Activated gamma-delta T cell treated with anti-CD3 and anti-CD28 coated beads, Interleukin-2, amount 50 U/mL, for 16 hours (primary cell): ENCODE measurements around the gene TPM1.
"Not testable (repeated sequence)": the region's sequence is repeated elsewhere in the genome, so short reads cannot be mapped to it uniquely, and the experiment has no call there.

Experiments
- DNase-seq: peaks from one replicate; pipeline ENCODE4 v3.0.0-alpha.2; 2020; ENCODE audit warnings: low read depth

The TPM1 gene

GRCh38 chr15:63075984-63076713 lies 33.6 kb downstream of the TPM1 start:
- DNase-seq, result no peak

DNA sequence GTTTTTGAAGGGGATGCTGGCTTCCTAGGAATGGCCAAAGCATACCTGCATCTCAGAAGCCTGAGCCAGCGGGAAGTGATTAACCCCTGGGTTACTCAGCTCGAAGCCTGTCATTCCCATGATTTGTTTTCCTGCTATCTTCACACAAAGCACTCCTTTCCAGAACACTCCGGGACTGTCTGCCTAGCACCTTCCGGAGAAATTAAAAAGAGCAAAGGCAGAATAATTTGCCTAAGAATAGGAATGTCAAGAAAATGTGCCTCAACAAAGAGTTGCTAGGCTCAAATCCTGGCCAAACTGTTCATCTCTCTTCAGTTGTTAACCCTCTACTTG lies 34.1 kb downstream of the TPM1 start:
- no peak for DNase-seq

GRCh38 chr15:63077952-63078351 lies 35.4 kb downstream of the TPM1 start:
- DNase-seq, result no peak

DNA sequence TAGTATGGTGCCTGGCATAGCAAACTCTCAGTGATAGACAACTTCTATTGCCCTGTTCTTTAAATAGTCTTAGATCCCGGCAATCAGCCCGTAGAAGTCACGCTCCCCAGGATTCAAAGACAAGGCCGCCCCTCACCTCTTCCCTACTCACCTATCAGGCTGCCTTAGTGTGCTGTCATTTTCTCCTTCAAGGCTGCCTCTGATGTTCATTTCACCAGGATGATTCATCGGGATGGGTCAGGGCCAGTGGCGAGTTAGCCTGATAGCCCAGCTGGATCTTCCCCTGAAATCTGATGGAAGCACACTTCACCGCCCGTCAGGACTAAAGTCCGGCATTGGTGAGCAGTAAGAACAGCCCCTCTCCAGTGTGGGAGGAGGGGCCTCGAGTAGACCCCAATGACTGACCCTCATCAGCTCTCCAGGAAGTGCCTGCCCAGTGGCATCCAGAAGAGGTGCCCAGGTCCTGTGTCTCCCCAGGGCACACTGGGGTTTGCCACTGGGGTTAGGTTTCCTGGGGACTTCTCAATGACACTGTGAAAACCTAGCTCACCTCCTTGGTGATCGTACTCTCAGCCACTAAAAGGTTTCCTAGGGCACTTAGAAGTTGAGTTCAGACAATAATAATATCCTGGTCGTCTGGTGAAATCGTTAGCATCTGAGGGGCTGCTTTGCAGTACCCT lies 37.5 kb downstream of the TPM1 start:
- no peak for DNase-seq

DNA sequence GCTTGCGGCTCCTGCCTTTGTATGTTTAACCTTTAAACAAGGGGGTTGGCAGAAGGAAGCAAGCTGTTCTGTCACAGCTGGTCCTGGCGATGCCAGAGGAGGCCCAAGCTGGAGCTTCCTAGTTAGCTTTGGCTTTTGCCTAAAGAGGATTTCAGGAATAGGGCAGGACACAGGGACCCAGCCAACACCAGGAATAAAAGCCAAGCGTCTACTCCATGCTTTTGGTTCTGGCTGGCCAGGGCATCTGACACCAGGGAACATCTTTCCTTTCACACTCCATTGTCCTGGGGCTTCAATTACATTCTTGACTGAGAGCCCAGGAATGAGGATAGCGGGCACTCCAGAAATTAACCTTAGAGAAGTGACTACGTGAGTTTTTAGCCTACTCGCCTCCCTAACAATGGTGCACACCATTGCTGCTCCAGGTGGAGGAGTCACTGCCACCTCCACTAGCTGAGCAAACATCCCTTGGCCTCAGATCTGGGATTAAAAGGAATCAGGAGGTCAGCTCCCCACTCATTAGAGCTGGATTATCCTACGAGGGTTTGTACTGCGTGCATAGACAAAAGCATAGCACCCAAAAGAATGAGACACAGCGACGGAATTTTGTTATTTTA lies 38.2 kb downstream of the TPM1 start:
- no peak for DNase-seq

GRCh38 chr15:63082366-63082765 lies 39.8 kb downstream of the TPM1 start:
- no peak for DNase-seq

DNA sequence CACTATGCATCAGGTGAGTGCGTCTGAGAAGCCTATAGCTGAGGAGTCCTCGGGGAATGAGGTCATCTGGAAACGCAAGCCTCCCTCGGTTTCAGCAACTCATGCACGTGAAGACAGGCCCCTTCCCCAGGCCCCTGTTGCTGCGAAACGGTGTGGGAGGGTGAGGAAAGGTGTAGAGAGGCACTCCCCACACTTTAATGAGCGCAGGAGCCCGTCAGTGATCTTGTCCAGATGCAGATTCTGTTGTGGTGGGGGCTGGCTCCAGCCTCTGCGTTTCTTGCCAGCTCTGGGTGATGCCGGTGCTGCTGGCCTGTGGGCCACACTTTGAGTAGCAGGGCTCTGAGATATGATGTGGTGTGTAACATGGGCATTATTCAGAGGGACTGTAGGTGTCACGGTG lies 40.5 kb downstream of the TPM1 start:
- no peak for DNase-seq

GRCh38 chr15:63083541-63083940 lies 41.0 kb downstream of the TPM1 start:
- no peak for DNase-seq

DNA sequence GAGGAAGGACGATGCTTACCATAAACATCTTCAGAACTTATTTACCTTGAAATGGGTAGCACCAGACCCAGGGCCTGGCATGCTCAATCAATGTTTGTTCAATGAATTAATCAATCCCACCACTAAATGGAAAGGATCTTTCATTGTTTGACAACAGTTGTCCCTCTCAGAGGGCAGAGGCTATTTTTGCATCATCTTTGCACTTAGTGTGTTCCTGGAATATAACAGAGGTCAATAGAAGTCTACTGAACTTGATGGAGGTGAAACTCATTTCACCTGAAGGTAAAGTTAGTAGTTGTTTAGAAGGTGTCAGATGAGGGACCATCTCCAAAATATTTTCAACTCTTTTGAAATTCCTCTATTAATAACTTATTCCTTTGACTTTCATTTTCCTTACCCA lies 42.3 kb downstream of the TPM1 start:
- no peak for DNase-seq

DNA sequence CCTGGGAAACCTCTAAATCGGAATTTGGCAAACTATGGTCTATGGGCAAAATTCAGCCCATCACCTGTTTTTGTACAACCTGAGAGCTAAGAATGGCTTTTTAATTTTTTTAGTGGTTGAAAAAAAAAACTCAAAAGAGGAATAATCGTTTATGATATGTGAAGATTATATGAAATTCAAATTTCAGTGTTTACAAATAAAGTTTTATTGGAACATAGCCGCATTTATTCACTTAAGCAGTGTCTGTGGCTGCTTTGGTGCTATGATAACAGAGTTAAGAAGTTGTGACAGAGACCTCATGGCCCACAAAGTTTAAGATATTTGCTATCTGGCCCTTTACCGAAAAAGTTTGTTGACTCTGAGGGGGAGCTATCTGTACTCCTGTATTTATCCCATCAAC lies 42.7 kb downstream of the TPM1 start:
- no peak for DNase-seq

GRCh38 chr15:63086271-63086670 lies 43.7 kb downstream of the TPM1 start:
- no peak for DNase-seq

DNA sequence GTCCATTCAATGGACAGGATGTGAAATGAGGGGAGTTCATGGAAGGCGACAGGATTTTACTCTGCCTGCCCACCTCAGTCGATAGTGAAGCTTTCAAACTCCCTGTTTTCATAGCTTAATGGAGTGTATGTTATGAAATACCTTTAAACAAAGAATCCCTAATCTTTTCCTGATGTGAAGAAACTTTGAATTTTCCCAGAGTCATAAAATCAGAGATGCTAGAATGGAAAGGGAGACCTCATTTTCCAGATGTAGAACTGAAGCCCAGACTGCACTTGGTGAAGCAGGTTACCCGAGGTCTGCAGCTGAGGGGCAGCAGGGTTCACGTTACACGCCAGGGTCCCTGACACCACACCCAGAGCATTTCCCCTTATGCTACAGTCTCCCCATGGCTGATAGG lies 44.4 kb downstream of the TPM1 start:
- no peak for DNase-seq

GRCh38 chr15:63088533-63089245 lies 46.1 kb downstream of the TPM1 start:
- no peak for DNase-seq

DNA sequence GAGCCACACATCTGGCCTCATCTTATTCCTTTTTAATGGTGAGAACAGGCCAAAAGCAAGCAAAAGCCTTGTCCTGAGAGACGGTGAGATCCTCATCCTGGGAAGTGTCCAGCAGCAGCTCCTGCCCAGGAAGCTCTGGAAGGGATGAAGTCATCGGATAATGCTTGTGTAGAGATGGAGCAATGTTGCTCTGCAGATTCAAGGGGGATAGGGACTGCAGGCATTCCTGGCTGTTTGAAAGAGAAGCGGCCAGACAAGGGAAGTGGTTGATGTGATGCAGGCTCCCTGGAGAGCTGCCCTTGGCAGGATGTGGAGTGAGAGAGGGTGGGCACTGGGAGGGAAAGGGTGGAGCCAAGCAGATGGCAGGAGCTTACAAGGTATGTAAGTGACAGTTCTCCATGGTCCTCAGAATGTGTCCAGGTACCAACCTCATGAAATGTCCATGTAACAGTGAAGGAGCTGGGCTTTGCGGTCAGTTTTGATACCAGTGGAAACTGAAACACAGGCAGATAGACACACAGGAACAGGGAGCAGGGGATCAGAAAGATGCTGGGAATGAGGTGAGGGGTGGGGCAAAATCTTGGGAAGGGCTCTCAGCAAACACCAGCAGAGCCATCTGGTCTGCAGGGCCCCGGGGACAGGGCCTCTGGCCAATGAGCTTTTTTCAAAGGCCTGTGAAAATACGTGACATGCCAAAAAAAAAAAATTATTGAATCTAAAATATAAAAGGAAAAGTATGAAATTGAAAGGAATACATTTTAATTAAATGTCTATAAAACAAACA lies 46.9 kb downstream of the TPM1 start:
- DNase-seq, result no peak

DNA sequence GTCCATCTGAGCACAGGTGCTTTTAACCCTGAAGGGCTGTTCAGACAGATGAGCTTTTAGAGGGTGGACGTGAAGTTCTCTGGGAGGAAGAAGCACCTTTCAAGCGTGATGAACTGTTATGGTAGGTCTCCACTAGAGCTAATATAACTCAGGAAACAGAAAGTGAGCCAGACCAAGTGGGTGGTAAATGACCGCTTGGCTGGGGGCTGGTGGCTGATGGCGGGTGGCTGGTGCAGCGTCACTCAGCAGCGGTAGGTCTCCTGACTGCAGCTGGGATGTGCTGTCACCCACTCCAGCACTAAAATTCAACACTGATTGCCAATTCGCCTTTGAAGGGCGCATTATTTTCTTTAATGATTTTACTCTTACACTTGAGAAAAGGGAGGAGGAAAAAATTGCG lies 47.9 kb downstream of the TPM1 start:
- DNase-seq, result no peak

DNA sequence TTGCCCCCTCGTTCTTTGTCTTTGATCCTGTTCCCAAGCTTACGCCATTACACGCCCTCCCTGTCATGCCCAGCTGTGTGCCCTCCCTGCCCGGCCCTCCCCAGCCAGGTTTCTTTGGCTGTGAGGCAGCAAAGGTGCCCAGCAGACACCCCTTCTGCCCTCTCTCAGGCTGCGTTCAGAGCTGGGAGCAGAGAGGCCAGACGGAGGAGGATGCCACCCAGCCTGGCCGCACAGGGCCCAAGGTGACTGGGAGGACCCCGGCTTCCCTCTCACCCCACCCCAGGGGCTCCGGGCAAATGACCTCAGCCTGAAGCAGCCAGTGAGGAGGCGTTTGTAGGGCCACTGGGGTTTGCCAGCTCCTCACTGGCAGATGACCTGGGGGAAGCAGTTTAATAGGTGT lies 48.3 kb downstream of the TPM1 start:
- DNase-seq, result no peak

GRCh38 chr15:63091679-63092446 lies 49.3 kb downstream of the TPM1 start:
- DNase-seq, result no peak

GRCh38 chr15:63093486-63094205 lies 51.1 kb downstream of the TPM1 start:
- peak; percentile 51 for DNase-seq

DNA sequence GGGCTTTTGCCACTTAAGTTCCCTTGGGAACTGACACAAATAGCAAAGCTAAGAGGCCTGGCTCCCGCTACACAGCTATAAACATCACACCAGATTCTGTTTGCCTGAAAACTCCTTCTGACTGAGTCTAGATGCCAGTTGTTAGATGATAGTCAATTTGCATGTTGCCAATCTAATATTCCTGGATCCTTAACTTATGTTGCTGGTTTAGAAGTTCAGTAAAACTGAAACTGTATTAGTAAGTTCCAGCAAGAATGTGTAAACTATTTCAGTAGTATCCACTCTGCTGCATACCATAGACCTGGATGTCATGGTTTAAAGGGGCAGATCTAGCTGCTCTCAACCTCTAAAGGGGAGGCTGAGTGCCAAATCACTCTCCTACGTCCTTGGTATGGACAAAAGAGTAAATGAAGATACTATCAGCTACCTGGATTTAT lies 52.0 kb downstream of the TPM1 start:
- no peak for DNase-seq

GRCh38 chr15:63096178-63096577 lies 53.6 kb downstream of the TPM1 start:
- DNase-seq, result no peak

- DNase-seq, result not testable (repeated sequence)
These were observed 56.4 kb downstream of the TPM1 start for GRCh38 chr15:63098901-63099300.
